ENCODE results near the gene EMP1.

Gene EMP1

GRCh38 chr12:13223179-13223804 lies 26.8 kb downstream of the EMP1 start:
- H3K4me3 ChIP-seq (replicated peaks; ENCODE audit: low read depth, low read length): no peak overlapping the region
- TF ChIP-seq CTCF (IDR thresholded peaks at IDR 0.05; ENCODE audit: low read depth, low read length, missing control alignments): no peak
- no peak for DNase-seq (ENCODE audit: extremely low read depth, low read depth)

- DNase-seq (ENCODE audit: extremely low read depth, low read depth): no peak
- H3K4me3 ChIP-seq (replicated peaks; ENCODE audit: low read depth, low read length): no peak overlapping the region
- no peak for TF ChIP-seq CTCF (IDR thresholded peaks at IDR 0.05; ENCODE audit: low read depth, low read length, missing control alignments)
Observed at GRCh38 chr12:13223941-13224340, 27.4 kb downstream of the EMP1 start.

- DNase-seq (ENCODE audit: extremely low read depth, low read depth): no peak
- no peak for TF ChIP-seq CTCF (IDR thresholded peaks at IDR 0.05; ENCODE audit: low read depth, low read length, missing control alignments)
- H3K4me3 ChIP-seq (replicated peaks; ENCODE audit: low read depth, low read length): no peak overlapping the region
Observed at GRCh38 chr12:13227191-13227590, 30.7 kb downstream of the EMP1 start.

- H3K4me3 ChIP-seq (replicated peaks; ENCODE audit: low read depth, low read length): no peak overlapping the region
- TF ChIP-seq CTCF (IDR thresholded peaks at IDR 0.05; ENCODE audit: low read depth, low read length, missing control alignments): no peak
- no peak for DNase-seq (ENCODE audit: extremely low read depth, low read depth)
Observed at GRCh38 chr12:13228579-13228978, 32.1 kb downstream of the EMP1 start.

- DNase-seq (ENCODE audit: extremely low read depth, low read depth): no peak
- no peak for TF ChIP-seq CTCF (IDR thresholded peaks at IDR 0.05; ENCODE audit: low read depth, low read length, missing control alignments)
- H3K4me3 ChIP-seq (replicated peaks; ENCODE audit: low read depth, low read length): no peak overlapping the region
Observed at GRCh38 chr12:13229504-13229903, 33.0 kb downstream of the EMP1 start.

GRCh38 chr12:13230500-13230899 lies 34.0 kb downstream of the EMP1 start:
- H3K4me3 ChIP-seq (replicated peaks; ENCODE audit: low read depth, low read length): no peak overlapping the region
- no peak for TF ChIP-seq CTCF (IDR thresholded peaks at IDR 0.05; ENCODE audit: low read depth, low read length, missing control alignments)
- peak; percentile 47 for DNase-seq (ENCODE audit: extremely low read depth, low read depth)
